Stimulated activated CD4-positive, alpha-beta T cell treated with anti-CD3 and anti-CD28 coated beads, Interleukin-4, amount 100 ng/mL, for 24 hours (primary cell): Measurements from ENCODE around the gene NDUFS7.
"Not testable (repeated sequence)": the region's sequence is repeated elsewhere in the genome, so short reads cannot be mapped to it uniquely, and the experiment has no call there.

ENCODE experiments used
- DNase-seq: peaks from one replicate; pipeline ENCODE4 v3.0.0-alpha.2; 2020

The NDUFS7 gene

GRCh38 chr19:1418951-1419738 is 35.4 kb downstream of the NDUFS7 start:
- no peak for DNase-seq

GRCh38 chr19:1420085-1420484 is 36.4 kb downstream of the NDUFS7 start:
- not testable (repeated sequence) for DNase-seq

- DNase-seq: no peak
Measured at GRCh38 chr19:1420590-1420989, 36.9 kb downstream of the NDUFS7 start.

- no peak for DNase-seq
Measured at GRCh38 chr19:1421218-1421957, 37.7 kb downstream of the NDUFS7 start.

- DNase-seq: no peak
Measured at GRCh38 chr19:1421958-1422305, 38.2 kb downstream of the NDUFS7 start.

- DNase-seq: no peak
Measured at GRCh38 chr19:1422360-1422759, 38.7 kb downstream of the NDUFS7 start.

- DNase-seq: no peak
Measured at GRCh38 chr19:1422943-1423342, 39.2 kb downstream of the NDUFS7 start.

- no peak for DNase-seq
Measured at GRCh38 chr19:1423436-1424191, 39.9 kb downstream of the NDUFS7 start.

- DNase-seq: no peak
Measured at GRCh38 chr19:1424192-1424955, 40.7 kb downstream of the NDUFS7 start.

GRCh38 chr19:1425102-1425837 is 41.6 kb downstream of the NDUFS7 start:
- no peak for DNase-seq

- DNase-seq: no peak
Measured at GRCh38 chr19:1425902-1426301, 42.2 kb downstream of the NDUFS7 start.

GRCh38 chr19:1426736-1427135 is 43.0 kb downstream of the NDUFS7 start:
- no peak for DNase-seq

- DNase-seq: no peak
Measured at GRCh38 chr19:1427221-1427920, 43.7 kb downstream of the NDUFS7 start.

- no peak for DNase-seq
Measured at GRCh38 chr19:1428738-1429391, 45.2 kb downstream of the NDUFS7 start.

- DNase-seq: no peak
Measured at GRCh38 chr19:1429750-1430149, 46.0 kb downstream of the NDUFS7 start.

- no peak for DNase-seq
Measured at GRCh38 chr19:1430246-1430645, 46.5 kb downstream of the NDUFS7 start.

- no peak for DNase-seq
Measured at GRCh38 chr19:1431759-1432506, 48.2 kb downstream of the NDUFS7 start.

GRCh38 chr19:1432507-1432887 is 48.8 kb downstream of the NDUFS7 start:
- no peak for DNase-seq

- no peak for DNase-seq
Measured at GRCh38 chr19:1433119-1434039, 49.7 kb downstream of the NDUFS7 start.
